Tibial nerve (tissue), 4 donors: Measurements from ENCODE around the gene CENPP. TPM values are rescaled to one million over a fixed set of nuclear protein-coding genes. Genes with fewer than 3 reads are reported as not detected.

Source experiments
- DNase-seq, 2 donors: peaks; one replicate each; pipeline ENCODE4 v3.0.0-alpha.2; 2019; ENCODE audit warnings: low spot score in 2 of 2
- H3K27ac ChIP-seq, 4 donors: fragments of 200-600 bp; sonication (generic) in 3 of 4; one replicate each; pipeline ENCODE4 v1.5.1; 2017 to 2019; ENCODE audit warnings: mild to moderate bottlenecking in 1 of 4
- H3K27me3 ChIP-seq, 2 donors: fragments of 200-600 bp; sonication (generic) in 1 of 2; one replicate each; pipeline versions ENCODE4 v1.5.1 to v1.6.0; 2017 to 2019
- H3K36me3 ChIP-seq, 3 donors: fragments of 200-600 bp; sonication (generic); one replicate each; pipeline ENCODE4 v1.5.1; 2018 to 2019
- H3K4me1 ChIP-seq, 4 donors: fragments of 200-600 bp; sonication (generic) in 3 of 4; one replicate each; pipeline ENCODE4 v1.5.1; 2017 to 2019
- H3K4me3 ChIP-seq, 4 donors: fragments of 200-600 bp; sonication (generic) in 3 of 4; one replicate each; pipeline ENCODE4 v1.5.1; 2017 to 2019; ENCODE audit warnings: mild to moderate bottlenecking in 1 of 4, moderate library complexity in 1 of 4
- H3K9me3 ChIP-seq, 4 donors: fragments of 200-600 bp; sonication (generic) in 3 of 4; one replicate each; pipeline ENCODE4 v1.5.1; 2017 to 2019
- CTCF ChIP-seq, 5 experiments: fragments of 200-600 bp in 3 of 5; fragments of 450-650 bp in 2 of 5; sonication (generic) in 3 of 5; IDR thresholded peaks; one replicate each; pipeline ENCODE4 v1.5.1; 2016 to 2019; ENCODE audit warnings: antibody characterized with exemption in 5 of 5, mild to moderate bottlenecking in 3 of 5, moderate library complexity in 2 of 5
- EP300 ChIP-seq, 2 donors: sonication (generic); formaldehyde crosslinking; IDR thresholded peaks; one replicate each; pipeline ENCODE4 v1.6.1; 2017; ENCODE audit warnings: antibody characterized with exemption in 2 of 2, mild to moderate bottlenecking in 1 of 2
- POLR2A ChIP-seq, 2 donors: fragments of 450-650 bp; IDR thresholded peaks; one replicate each; pipeline ENCODE4 v1.6.1; 2017; ENCODE audit warnings: antibody characterized with exemption in 2 of 2, mild to moderate bottlenecking in 2 of 2, moderate library complexity in 2 of 2
- WGBS, 2 donors: methylation state at CpG; one replicate each; pipeline ENCODE4 v1.1.5; 2018; 5-methylcytosine and 5-hydroxymethylcytosine counted together
- total RNA-seq, 4 donors: library from RNA; depleted of rRNA; stranded (reverse); fragments of >200 nt; gene quantifications; one replicate each; pipeline ENCODE4 v1.1.0, GENCODE V29; 2016

The CENPP gene
- total RNA-seq, 4 donors from 2014 or later: 5.0 to 17.1 (median 6.9) TPM

- Histone ChIP-seq H3K36me3 (peaks cover 0 to 59% (median 10%) of the 10 kb centered on the region in 3 donors), H3K27me3 (no peaks in the 10 kb centered on the region), H3K9me3 (no peaks in the 10 kb centered on the region), H3K4me3 (no peak overlapping the region), H3K27ac (no peak overlapping the region), H3K4me1 (peaks cover under 1 to 18% (median 12%) of the 10 kb centered on the region in 4 donors)
- no peak for DNase-seq
- 87 to 93% methylated on average over 3 of the region's 3 CpGs for WGBS, 2 donors
- TF ChIP-seq POLR2A (IDR thresholded peaks at IDR 0.05) (no peak), EP300 (IDR thresholded peaks at IDR 0.05) (no peak), CTCF (IDR thresholded peaks at IDR 0.05) (no peak)
Observed at GRCh38 chr9:92297611-92298010, 28.1 kb upstream of the CENPP start.

GRCh38 chr9:92298036-92298435 is 27.7 kb upstream of the CENPP start:
- no peak overlapping the region for H3K4me3 ChIP-seq
- peaks cover 0 to 14% (median 8%) of the 10 kb centered on the region in 4 donors for H3K4me1 ChIP-seq
- 84 to 92% methylated on average over 3 of the region's 3 CpGs for WGBS, 2 donors

GRCh38 chr9:92299116-92299515 is 26.6 kb upstream of the CENPP start:
- H3K4me3 ChIP-seq: no peak overlapping the region
- TF ChIP-seq POLR2A (IDR thresholded peaks at IDR 0.05) (no peak), CTCF (IDR thresholded peaks at IDR 0.05) (no peak), EP300 (IDR thresholded peaks at IDR 0.05) (no peak)
- H3K9me3 ChIP-seq: no peaks in the 10 kb centered on the region
- peaks cover 0 to 12% (median 7%) of the 10 kb centered on the region in 4 donors for H3K4me1 ChIP-seq
- H3K27me3 ChIP-seq: no peaks in the 10 kb centered on the region
- H3K36me3 ChIP-seq: peaks cover 0 to 74% (median 10%) of the 10 kb centered on the region in 3 donors
- 70 to 72% methylated on average over 1 of the region's 1 CpG for WGBS, 2 donors
- H3K27ac ChIP-seq: no peak overlapping the region
- no peak for DNase-seq

More at GRCh38 chr9:92298036-92298435, 27.7 kb upstream of the CENPP start:
- Histone ChIP-seq H3K27ac (no peak overlapping the region), H3K36me3 (peaks cover 0 to 63% (median 10%) of the 10 kb centered on the region in 3 donors), H3K9me3 (no peaks in the 10 kb centered on the region), H3K27me3 (no peaks in the 10 kb centered on the region)
- DNase-seq: no peak
- TF ChIP-seq POLR2A (IDR thresholded peaks at IDR 0.05): no peak
- TF ChIP-seq CTCF (IDR thresholded peaks at IDR 0.05): no peak
- no peak for TF ChIP-seq EP300 (IDR thresholded peaks at IDR 0.05)

GRCh38 chr9:92300936-92301335 is 24.8 kb upstream of the CENPP start:
- TF ChIP-seq EP300 (IDR thresholded peaks at IDR 0.05): no peak
- no peak for TF ChIP-seq CTCF (IDR thresholded peaks at IDR 0.05)
- TF ChIP-seq POLR2A (IDR thresholded peaks at IDR 0.05): no peak
- no peaks in the 10 kb centered on the region for H3K4me1 ChIP-seq
- H3K9me3 ChIP-seq: no peaks in the 10 kb centered on the region
- no peak overlapping the region for H3K4me3 ChIP-seq
- H3K27me3 ChIP-seq: no peaks in the 10 kb centered on the region
- H3K27ac ChIP-seq: no peak overlapping the region
- H3K36me3 ChIP-seq: peaks cover 0 to 92% (median 26%) of the 10 kb centered on the region in 3 donors
- DNase-seq: no peak
- 63 to 80% methylated on average over 1 of the region's 1 CpG for WGBS, 2 donors

GRCh38 chr9:92308893-92309292 is 16.9 kb upstream of the CENPP start:
- H3K9me3 ChIP-seq: no peaks in the 10 kb centered on the region
- no peak for DNase-seq
- TF ChIP-seq CTCF (IDR thresholded peaks at IDR 0.05): no peak
- TF ChIP-seq POLR2A (IDR thresholded peaks at IDR 0.05): no peak
- TF ChIP-seq EP300 (IDR thresholded peaks at IDR 0.05): no peak
- H3K36me3 ChIP-seq: peaks cover 4 to 92% (median 41%) of the 10 kb centered on the region in 3 donors
- no peaks in the 10 kb centered on the region for H3K4me1 ChIP-seq
- no peaks in the 10 kb centered on the region for H3K27me3 ChIP-seq
- H3K27ac ChIP-seq: no peak overlapping the region
- H3K4me3 ChIP-seq: no peak overlapping the region
